ENCODE results near the gene ZBTB11. TPM values are rescaled to one million over a fixed set of nuclear protein-coding genes. Genes with fewer than 3 reads are reported as not detected.
"Not testable (repeated sequence)": the region's sequence is repeated elsewhere in the genome, so short reads cannot be mapped to it uniquely, and the experiment has no call there.

ZBTB11 gene
- total RNA-seq, 1 experiment from 2014 or later, result 23.8 TPM

DNA sequence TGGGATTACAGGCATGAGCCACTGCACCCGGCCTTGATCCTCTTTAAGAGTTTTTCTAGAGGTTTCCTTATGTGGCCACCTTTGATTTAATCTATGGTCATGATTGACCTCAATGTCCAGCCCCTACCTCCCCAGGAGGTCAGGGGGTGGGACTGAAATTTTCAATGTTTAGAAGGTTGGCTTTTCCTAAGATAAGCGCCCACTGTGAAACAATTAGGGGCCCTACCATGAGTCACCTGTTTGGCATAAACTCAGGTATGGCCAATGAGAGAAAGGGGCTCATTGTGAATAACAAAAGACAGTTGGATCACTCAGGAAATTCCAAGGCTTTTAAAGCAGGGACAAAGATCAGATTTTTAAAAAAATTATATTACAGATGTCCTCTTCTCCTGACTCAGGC, 51.1 kb downstream of the ZBTB11 start:
- no peak for DNase-seq (ENCODE audit: extremely low read depth, low read depth)

DNA sequence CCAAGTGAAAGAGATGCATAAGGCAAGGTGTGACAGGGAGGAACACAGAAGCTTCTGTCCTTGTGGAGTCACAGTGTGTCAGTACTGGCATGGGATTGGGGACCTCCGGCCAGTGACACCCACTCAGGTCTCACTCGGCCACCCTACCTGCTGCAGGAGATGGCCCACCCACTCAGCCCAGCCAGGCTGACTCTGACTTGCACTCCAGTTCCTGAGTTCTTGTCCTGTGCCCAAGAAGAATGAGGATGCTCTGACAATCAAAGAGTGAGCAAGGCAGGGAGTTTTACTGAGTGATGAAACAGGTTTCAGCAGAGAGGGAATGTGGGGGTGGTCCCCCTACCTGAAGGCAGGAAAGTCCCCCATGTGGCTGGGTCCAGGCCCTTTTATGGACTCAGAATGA, 52.1 kb downstream of the ZBTB11 start:
- no peak for DNase-seq (ENCODE audit: extremely low read depth, low read depth)

DNA sequence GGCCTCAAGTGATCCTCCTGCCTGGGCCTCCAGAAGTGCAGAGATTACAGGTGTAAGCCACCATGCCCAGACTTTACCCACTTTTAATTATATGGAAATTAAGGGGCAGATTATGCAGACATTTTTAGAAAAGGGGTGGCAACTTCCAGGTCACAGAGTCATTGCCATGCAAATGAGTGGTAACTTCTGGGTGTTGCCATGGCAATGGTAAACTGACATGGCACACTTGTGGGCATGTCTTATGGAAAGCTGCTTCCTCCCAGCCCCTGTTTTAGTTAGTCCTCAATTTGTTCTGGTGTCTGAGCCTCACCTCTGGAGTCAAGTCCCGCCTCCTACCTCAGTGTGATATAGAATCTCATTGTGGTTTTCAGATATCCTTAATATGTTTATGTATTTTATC, 53.3 kb downstream of the ZBTB11 start:
- DNase-seq (ENCODE audit: extremely low read depth, low read depth), result no peak

DNA sequence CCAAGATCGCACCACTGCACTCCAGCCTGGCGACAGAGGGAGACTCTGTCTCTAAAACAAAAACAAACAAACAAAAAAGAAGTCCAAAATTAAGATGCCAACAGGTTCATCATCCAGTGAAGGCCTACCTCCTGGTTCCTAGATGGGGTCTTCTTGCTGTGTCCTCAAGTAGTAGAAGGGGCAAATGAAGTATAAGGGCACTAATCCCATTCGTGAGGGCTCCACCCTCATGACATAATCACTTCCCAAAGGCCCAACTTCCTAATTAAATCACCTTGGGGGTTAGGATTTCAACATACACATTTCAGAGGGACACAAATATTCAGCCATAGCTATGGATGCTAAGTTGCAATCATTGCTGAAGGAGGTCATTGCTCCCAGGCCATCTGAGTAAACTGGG, 57.2 kb downstream of the ZBTB11 start:
- DNase-seq (ENCODE audit: extremely low read depth, low read depth), result no peak

DNA sequence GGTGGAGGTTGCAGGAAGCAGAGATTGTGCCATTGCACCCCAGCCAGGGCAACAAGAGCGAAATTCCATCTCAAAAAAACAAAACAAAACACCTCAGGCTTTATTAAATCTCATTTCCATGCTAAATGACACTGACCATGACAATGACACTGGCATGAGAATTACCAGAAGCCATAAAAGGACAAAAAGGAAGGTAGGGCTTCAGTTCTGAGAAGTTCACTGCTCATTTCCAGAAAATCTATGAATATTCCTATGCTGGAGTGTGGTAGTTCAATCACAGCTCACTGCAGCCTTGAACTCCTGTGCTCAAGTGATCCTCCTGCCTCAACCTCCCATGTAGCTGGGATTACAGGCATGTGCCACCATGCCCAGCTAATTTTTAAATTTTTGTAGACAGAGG, 58.2 kb downstream of the ZBTB11 start:
- no peak for DNase-seq (ENCODE audit: extremely low read depth, low read depth)

DNA sequence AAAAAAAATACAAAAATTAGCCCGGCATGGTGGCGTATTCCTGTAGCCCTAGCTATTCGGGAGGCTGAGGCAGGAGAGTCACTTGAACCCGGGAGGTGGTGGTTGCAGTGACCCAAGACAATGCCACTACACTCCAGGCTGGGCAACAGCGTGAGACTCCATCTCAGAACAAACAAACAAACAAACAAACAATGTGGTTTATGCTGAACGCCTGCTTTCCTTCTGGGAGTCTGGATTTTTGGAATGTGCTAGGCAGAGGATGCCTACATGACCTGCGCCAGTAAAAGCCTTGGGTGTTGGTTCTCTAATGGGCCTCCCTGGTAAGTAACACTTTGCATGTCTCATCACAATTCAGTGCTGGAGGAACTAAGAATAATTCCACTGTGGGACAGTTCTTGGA, 59.5 kb downstream of the ZBTB11 start:
- DNase-seq (ENCODE audit: extremely low read depth, low read depth), result no peak

DNA sequence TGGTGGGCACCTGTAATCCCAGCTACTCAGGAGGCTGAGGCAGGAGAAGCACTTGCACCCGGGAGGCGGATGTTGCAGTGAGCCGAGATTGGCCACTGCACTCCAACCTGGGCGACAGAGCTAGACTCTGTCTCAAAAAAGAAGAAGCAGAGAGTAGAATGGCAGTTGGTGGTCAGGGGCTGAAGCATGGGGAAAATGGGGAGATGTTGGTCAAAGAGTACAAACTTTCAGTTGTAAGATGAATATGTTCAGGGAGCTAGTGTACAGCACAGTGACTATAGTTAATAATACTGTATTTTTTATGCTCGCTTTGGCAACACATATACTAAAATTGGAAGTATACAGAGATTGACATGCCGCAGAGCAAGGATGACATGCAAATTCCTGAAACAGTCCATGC, 61.4 kb downstream of the ZBTB11 start:
- no peak for DNase-seq (ENCODE audit: extremely low read depth, low read depth)

DNA sequence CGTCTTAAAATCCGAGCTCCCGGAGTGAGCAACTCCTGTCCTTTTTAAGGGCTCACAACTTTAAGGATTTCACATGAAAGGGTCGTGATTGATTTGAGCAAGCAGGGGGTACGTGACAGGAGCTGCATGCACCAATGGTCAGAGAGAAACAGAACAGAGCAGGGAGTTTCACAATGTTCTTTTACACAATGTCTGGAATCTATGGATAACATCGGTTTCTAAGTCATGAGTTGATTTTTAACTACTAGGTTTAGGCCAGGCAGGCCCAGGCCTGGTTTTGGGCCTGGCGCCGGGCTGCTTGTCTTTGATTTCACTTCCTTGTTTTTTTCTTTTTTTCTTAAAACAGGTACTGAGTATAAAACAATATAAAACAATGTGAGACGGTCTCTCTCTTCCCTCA, 63.9 kb downstream of the ZBTB11 start:
- DNase-seq (ENCODE audit: extremely low read depth, low read depth), result not testable (repeated sequence)

DNA sequence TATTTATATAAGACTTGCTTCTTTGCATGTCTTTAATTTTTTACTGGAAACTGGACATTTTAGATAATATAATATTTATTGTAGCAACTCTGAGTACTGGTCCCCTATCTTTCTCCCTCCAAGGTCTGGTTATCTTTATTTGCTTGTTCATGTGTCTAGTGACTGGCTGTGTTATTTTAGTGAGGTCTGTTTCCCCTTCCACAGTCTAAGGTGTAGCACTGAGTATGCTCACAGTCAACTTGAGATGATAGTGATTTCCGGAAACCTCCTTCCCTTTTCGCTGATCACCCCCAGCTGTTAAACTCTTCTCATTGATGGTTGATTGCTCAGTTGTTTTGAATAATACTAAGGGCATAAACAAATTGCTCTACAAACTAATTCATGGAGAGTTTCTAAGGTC, 65.9 kb downstream of the ZBTB11 start:
- no peak for DNase-seq (ENCODE audit: extremely low read depth, low read depth)

DNA sequence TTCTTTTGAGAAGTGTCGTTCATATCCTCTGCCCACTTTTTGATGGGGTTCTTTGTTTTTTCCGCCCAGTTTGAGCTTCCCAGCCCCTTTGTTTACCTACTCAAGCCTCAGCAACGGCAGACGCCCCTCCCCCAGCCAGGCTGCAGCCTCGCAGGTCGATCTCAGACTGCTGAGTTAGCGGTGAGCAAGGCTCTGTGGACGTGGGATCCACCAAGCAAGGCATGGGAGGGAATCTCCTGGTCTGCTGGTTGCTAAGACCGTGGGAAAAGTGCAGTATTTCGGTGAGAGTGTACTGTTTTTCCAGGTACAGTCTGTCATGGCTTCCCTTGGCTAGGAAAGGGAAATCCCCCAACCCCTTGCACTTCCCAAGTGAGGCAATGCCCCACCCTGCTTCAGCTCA, 71.5 kb downstream of the ZBTB11 start:
- DNase-seq (ENCODE audit: extremely low read depth, low read depth), result not testable (repeated sequence)

DNA sequence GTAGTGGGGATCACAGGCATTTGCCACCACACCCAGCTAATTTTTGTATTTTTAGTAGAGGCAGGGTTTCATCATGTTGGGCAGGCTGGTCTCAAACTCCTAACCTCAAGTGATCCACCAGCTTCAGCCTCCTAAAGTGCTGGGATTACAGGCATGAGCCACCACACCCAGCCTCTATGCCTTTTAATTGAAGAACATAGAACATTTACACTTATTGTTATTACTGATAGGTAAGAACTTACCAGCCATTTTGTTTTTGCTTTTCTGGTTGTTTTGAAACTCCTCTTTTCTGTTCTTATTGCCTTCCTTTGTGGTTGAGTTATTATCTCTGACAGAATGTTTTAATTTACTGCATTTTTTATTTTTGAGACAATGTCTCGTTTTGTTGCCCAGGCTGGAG, 73.7 kb downstream of the ZBTB11 start:
- no peak for DNase-seq (ENCODE audit: extremely low read depth, low read depth)

DNA sequence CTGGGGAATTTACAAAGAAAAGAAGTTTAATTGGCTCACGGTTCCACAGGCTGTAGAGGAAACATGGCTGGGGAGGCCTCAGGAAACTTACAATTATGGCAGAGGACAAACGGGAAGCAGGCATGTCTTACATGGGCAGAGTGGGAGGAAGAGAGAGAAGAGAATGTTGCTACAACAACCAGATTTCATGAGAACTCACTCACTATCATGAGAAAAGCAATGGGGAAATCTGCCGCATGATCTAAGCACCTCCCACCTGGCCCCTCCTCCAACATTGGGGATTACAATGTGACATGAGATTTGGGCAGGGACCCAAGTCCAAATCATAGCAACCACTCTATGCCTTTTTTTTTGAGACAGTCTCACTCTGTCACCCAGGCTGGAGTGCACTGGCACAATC, 74.2 kb downstream of the ZBTB11 start:
- DNase-seq (ENCODE audit: extremely low read depth, low read depth), result no peak

Small RNA genes lying within 50 kb of the gene (small RNA-seq; reads per million reads assigned to genes)
- gene RF00019, result 0 reads per million in 2 experiments
- gene RNU6-1256P, result 0 reads per million in 2 experiments
- gene RNY1P12, result 0.04 to 2.5 reads per million in 2 experiments

Other genes with a start within 250 kb of the ZBTB11 start
- 12.1 and 12.3 TPM in 2 replicates for gene SENP7, start 163.9 kb downstream of the ZBTB11 start, total RNA-seq (2014; rRNA removed; shearing (Covaris generic))
- 36.4 and 42.0 TPM in 2 replicates for gene TRMT10C, start 115.3 kb downstream of the ZBTB11 start, total RNA-seq (2014; rRNA removed; shearing (Covaris generic))
- 88.8 and 97.0 TPM in 2 replicates for gene PCNP, start 103.0 kb downstream of the ZBTB11 start, total RNA-seq (2014; rRNA removed; shearing (Covaris generic))
- 2,475 and 2,743 TPM in 2 replicates for gene RPL24, start 9.6 kb upstream of the ZBTB11 start, total RNA-seq (2014; rRNA removed; shearing (Covaris generic))
- gene CEP97, start 47.5 kb upstream of the ZBTB11 start, total RNA-seq (2014; rRNA removed; shearing (Covaris generic)), result 13.6 and 14.9 TPM in 2 replicates
- 17.1 and 22.6 TPM in 2 replicates for gene NXPE3, start 102.1 kb upstream of the ZBTB11 start, total RNA-seq (2014; rRNA removed; shearing (Covaris generic))
- gene NFKBIZ, start 172.4 kb upstream of the ZBTB11 start, total RNA-seq (2014; rRNA removed; shearing (Covaris generic)), result 4.0 and 4.7 TPM in 2 replicates

All from NCI-H460 (cell line).